NCI-H82 (cell line): ENCODE data around the gene ZNF18.
A peak's percentile ranks its signal among the peaks of the same experiment; 100 is the strongest.

Experiments
- DNase-seq: peaks from one replicate; lab custom pipeline; 2025; lab: John Stamatoyannopoulos, UW

ZNF18 gene

GRCh38 chr17:11997147-11997971 is at the start of gene ZNF18:
ZNF18 (minus strand) TSS chr17:11997475; CDS start chr17:11992829, 4,646 bp downstream.
- peak; percentile 98 for DNase-seq

DNA sequence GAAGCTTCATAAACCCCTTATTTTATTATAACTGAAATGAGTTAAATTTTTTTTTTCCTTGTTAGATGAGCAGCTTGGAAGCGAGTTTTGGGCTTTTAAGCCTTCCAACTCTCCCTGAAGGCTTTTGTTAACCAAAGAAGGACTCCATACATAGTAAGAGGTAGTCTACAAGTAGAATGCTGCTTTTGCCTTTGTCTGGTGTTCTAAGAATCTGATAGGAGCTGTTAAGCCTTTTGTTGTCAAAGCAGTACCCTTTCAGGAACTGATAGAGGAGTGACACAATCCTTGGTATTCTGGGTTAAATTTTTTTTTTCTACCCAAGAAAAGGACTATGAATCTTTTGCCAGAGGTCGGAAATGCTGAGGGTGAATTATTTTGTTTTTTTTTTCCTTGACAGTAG is 49.5 kb upstream of the ZNF18 start:
- peak; percentile 16 for DNase-seq

DNA sequence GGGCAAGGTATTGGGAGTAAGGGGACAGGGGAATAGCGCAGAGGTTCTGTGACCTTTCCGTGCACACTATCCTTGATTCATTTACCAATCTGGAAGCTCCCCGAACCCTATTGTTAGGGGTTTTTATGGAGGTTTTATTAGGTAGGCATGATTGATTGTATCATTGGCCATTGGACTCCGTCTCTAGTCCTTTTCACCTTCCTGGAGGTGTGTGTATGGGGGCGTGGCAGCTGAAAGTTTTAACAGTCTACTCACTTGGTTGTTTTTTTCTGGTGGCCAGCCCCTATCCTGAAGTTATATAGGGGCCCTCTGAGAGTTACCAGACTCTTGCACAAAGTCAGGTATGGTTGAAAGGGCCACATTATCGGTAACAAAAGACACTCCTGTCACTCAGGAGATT is 46.4 kb upstream of the ZNF18 start:
- DNase-seq: no peak

- DNase-seq: no peak
Measured at GRCh38 chr17:12041312-12041711, 44.0 kb upstream of the ZNF18 start.

- DNase-seq: no peak
Measured at GRCh38 chr17:12040478-12040877, 43.2 kb upstream of the ZNF18 start.

DNA sequence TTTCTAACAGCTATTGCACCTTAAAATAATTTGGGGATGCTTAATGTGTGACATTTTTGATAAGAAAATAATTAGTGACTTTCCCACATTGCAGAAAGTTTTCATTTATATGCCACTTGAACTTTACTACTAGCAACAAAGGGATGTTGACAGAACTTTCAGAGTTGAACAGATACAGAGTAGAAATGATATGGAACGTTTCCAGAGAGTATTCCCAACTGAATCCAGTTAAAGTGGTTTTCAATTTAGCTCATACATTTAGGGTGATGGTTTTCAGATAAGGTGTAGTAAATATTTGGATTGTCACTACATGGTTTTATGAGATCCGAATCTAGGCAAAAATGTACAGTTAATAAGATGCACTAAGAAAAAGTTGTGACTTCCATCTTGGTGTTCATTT is 40.7 kb upstream of the ZNF18 start:
- DNase-seq: no peak

- no peak for DNase-seq
Measured at GRCh38 chr17:12035673-12036072, 38.4 kb upstream of the ZNF18 start.

DNA sequence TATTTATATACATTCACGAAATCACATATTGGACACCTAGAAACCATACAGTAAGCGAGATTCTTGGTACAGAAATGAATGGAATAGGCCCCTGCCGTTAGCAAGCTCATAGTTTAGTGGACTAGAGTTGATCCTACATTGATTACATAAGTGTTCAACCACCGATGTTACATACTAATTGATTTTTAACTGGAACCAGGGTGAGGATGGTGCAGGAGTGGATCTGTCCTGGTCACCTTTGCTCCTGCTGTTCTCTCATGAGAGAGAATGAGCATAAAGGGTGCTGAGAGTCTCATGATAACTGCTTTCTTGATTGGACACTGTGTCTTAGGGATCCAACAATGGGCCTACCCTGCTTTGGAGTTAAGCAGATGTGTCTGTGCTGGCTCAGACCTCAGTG is 37.3 kb upstream of the ZNF18 start:
- no peak for DNase-seq

DNA sequence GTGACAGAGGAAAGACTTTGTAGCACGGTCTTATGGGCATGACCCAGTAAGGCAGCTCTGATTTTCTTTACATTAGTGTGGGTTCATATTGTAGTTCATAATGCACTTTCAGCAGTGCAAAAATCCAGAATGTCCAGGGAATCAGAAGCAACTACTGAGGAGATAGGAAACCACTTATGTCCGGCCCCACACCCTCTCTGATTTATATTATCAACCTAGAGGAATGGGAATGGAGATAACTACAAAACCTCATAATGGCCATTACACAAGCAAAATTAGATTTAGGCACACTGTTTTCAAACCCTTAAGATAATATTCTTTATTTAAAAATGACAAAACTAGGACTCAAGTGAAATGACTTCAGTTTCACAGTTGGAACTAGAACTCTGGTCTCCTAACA is 31.3 kb upstream of the ZNF18 start:
- DNase-seq: no peak

- no peak for DNase-seq
Measured at GRCh38 chr17:12027658-12028057, 30.4 kb upstream of the ZNF18 start.

DNA sequence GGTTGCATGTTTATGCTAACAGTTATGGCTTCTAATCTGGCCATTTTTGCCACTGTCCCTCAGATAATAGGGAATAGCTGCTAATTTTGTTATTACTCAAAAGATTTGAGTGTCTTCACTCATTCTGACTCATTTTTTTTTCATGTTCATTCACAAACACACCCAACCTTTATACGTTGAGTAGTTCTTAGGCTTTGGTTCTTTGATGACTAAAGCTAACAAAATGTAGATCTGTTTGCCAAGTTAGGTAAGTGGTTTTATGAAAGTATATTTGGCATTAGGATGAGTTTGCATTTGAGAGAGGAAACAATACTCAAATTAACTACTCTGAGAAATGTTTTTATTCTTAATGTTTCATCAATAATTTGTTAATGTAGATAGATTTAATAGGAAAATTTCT is 27.1 kb upstream of the ZNF18 start:
- no peak for DNase-seq

DNA sequence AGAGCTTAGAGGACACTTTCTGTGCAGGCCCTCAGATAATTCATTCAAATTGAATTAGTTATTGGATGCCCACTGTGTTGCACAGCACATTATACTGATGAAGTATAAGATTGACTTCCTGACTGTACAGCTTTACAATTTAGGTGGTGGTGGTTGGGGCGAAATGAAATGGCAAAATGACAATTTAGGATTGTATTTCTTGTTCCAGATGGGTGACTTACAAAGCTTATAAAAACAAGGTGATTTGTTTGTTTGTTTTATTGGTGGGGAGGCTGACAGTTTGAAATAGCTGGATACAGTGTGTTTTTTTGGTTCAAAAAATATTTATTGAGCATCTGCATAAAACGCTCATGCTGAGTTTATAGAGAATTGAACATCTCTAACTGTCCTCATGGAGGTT is 25.0 kb upstream of the ZNF18 start:
- DNase-seq: peak; percentile 20

DNA sequence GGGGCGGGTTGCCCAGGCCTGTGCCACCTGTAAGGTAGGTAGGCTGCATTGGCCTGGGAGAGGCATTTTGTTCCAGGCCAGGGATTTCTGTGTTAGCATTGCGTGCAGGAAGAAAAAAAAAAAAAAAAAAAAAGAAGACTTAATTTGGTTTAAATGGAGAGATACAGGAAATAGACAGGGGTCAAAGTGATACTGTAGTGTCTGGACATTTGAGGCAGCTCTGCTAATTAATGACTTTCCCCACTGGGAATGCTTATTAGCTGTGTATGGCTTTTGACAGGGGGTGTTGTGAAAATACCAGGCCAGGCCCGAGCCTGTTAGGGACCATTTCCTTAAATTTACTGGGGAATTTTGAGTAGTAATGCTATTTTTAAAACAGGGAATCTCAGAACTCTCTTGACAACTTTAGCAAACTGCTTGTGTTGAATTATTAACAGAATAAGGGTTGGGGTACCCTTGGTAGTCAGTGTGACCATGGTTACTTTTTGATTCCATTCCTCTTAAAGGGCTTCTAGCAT is 24.4 kb upstream of the ZNF18 start:
- DNase-seq: peak; percentile 30

- DNase-seq: peak; percentile 93
Measured at GRCh38 chr17:12020642-12021622, 23.7 kb upstream of the ZNF18 start, which contains the start of gene MAP2K4. MAP2K4 (plus strand) TSS chr17:12020877; CDS start chr17:12020887, 10 bp downstream.

- peak; percentile 56 for DNase-seq
Measured at GRCh38 chr17:12007466-12007865, 10.2 kb upstream of the ZNF18 start.

DNA sequence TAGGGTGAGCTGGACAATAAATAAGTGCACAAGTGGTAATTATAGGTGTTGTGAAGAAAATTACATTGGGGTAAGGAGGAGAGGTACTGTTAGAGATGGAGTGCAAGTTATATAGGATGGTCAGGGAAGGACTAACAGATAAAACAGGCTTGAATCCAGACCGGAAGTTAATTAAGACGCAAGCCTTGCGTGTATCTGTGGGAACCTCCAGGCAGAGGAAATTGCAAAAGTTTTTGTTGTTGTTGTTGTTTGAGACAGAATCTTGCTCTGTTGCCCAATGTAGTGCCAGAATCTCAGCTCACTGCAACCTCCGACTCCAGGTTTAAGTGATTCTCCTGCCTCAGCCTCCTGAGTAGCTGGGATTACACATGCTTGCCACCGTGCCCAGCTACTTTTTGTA is 2.4 kb upstream of the ZNF18 start:
- no peak for DNase-seq

DNA sequence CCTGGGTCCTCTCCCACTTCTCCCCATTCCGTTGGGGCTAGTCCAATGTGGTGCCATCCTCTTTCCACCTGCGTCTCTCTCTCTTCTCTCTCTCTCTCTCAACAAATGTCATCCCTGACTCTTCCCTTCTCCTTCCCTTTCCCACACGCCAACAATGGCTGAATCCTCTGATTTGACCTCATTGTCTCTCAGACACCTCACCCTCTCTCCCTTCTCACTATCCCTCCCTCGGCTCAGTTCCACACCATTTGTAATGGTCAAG is 628 bp upstream of the ZNF18 start:
- DNase-seq: no peak

GRCh38 chr17:11996722-11997146 is 541 bp downstream of the ZNF18 start:
- peak; percentile 79 for DNase-seq

DNA sequence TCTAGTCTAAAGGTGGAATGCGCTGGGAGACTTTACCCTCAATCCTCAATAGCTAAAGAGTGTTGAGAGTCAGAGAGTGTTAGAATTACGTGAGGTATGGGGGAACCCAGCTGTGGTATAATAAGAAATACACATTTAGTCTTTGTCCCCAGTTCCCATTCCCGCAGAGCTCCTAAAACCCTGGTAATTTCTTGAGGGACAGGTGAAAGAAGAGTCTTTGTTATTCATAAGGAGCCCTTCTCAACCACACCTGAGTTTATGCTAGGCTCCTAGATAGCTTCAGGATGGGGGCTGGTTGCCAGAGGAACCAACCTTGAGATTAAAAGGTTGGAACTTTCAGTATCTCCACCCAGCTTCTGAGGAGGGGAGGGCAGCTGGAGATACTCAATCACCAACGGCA is 5.8 kb downstream of the ZNF18 start:
- DNase-seq: no peak

GRCh38 chr17:11990363-11990983 is 6.8 kb downstream of the ZNF18 start:
- DNase-seq: no peak

GRCh38 chr17:11986942-11987329 is 10.3 kb downstream of the ZNF18 start:
- DNase-seq: peak; percentile 69

- DNase-seq: no peak
Measured at GRCh38 chr17:11986179-11986941, 10.9 kb downstream of the ZNF18 start.
